Measurements from ENCODE around the gene ENDOG.
"Not testable (repeated sequence)": the region's sequence is repeated elsewhere in the genome, so short reads cannot be mapped to it uniquely, and the experiment has no call there.

ENDOG gene

GRCh38 chr9:128862401-128862851, 44.1 kb downstream of the ENDOG start:
- DNase-seq (ENCODE audit: low read depth in 2 of 2), result no peak

GRCh38 chr9:128863647-128864046, 45.3 kb downstream of the ENDOG start:
- no peak for DNase-seq (ENCODE audit: low read depth in 2 of 2)

GRCh38 chr9:128870128-128870940, 52.0 kb downstream of the ENDOG start:
- DNase-seq (ENCODE audit: low read depth in 2 of 2), result no peak

- DNase-seq (ENCODE audit: low read depth in 2 of 2), result not testable (repeated sequence)
Observed at GRCh38 chr9:128870941-128871265, 52.6 kb downstream of the ENDOG start.

Data from fibroblast of skin of left biceps (primary cell).